ENCODE data around the gene LCN15.

Gene LCN15

GRCh38 chr9:136754059-136754572 is 10.2 kb downstream of the LCN15 start:
- no peak for ATAC-seq
- TF ChIP-seq ZNF70 (CRISPR knock-in tag; IDR thresholded peaks at IDR 0.05): no peak
- no peak for TF ChIP-seq ZFP3 (CRISPR knock-in tag; IDR thresholded peaks at IDR 0.05)
- TF ChIP-seq RARB (CRISPR knock-in tag; IDR thresholded peaks at IDR 0.05): no peak
- TF ChIP-seq ZFP30 (CRISPR knock-in tag; IDR thresholded peaks at IDR 0.05): no peak
- TF ChIP-seq GLIS3 (CRISPR knock-in tag; IDR thresholded peaks at IDR 0.05): no peak
- TF ChIP-seq TSHZ2 (CRISPR knock-in tag; IDR thresholded peaks at IDR 0.05): no peak
- no peak for TF ChIP-seq ESRRG (CRISPR knock-in tag; IDR thresholded peaks at IDR 0.05)
- TF ChIP-seq BACH2 (CRISPR knock-in tag; IDR thresholded peaks at IDR 0.05; ENCODE audit: borderline replicate concordance): no peak
- TF ChIP-seq CSDC2 (CRISPR knock-in tag; IDR thresholded peaks at IDR 0.05): no peak
- no peak for TF ChIP-seq ZNF8 (CRISPR knock-in tag; IDR thresholded peaks at IDR 0.05)
- no peak for TF ChIP-seq ARNTL (CRISPR knock-in tag; IDR thresholded peaks at IDR 0.05; ENCODE audit: borderline replicate concordance, low read depth)
- TF ChIP-seq ZC3H10 (CRISPR knock-in tag; IDR thresholded peaks at IDR 0.05): no peak
- TF ChIP-seq, protein P1, sequence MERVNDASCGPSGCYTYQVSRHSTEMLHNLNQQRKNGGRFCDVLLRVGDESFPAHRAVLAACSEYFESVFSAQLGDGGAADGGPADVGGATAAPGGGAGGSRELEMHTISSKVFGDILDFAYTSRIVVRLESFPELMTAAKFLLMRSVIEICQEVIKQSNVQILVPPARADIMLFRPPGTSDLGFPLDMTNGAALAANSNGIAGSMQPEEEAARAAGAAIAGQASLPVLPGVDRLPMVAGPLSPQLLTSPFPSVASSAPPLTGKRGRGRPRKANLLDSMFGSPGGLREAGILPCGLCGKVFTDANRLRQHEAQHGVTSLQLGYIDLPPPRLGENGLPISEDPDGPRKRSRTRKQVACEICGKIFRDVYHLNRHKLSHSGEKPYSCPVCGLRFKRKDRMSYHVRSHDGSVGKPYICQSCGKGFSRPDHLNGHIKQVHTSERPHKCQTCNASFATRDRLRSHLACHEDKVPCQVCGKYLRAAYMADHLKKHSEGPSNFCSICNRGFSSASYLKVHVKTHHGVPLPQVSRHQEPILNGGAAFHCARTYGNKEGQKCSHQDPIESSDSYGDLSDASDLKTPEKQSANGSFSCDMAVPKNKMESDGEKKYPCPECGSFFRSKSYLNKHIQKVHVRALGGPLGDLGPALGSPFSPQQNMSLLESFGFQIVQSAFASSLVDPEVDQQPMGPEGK (CRISPR knock-in tag; IDR thresholded peaks at IDR 0.05; ENCODE audit: borderline replicate concordance): no peak
- TF ChIP-seq CSRNP3 (CRISPR knock-in tag; IDR thresholded peaks at IDR 0.05): no peak
- TF ChIP-seq, protein P2, sequence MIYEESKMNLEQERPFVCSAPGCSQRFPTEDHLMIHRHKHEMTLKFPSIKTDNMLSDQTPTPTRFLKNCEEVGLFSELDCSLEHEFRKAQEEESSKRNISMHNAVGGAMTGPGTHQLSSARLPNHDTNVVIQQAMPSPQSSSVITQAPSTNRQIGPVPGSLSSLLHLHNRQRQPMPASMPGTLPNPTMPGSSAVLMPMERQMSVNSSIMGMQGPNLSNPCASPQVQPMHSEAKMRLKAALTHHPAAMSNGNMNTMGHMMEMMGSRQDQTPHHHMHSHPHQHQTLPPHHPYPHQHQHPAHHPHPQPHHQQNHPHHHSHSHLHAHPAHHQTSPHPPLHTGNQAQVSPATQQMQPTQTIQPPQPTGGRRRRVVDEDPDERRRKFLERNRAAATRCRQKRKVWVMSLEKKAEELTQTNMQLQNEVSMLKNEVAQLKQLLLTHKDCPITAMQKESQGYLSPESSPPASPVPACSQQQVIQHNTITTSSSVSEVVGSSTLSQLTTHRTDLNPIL (CRISPR knock-in tag; IDR thresholded peaks at IDR 0.05; ENCODE audit: low read depth): no peak
- TF ChIP-seq SNAI2 (CRISPR knock-in tag; IDR thresholded peaks at IDR 0.05): no peak
- TF ChIP-seq, protein P3, sequence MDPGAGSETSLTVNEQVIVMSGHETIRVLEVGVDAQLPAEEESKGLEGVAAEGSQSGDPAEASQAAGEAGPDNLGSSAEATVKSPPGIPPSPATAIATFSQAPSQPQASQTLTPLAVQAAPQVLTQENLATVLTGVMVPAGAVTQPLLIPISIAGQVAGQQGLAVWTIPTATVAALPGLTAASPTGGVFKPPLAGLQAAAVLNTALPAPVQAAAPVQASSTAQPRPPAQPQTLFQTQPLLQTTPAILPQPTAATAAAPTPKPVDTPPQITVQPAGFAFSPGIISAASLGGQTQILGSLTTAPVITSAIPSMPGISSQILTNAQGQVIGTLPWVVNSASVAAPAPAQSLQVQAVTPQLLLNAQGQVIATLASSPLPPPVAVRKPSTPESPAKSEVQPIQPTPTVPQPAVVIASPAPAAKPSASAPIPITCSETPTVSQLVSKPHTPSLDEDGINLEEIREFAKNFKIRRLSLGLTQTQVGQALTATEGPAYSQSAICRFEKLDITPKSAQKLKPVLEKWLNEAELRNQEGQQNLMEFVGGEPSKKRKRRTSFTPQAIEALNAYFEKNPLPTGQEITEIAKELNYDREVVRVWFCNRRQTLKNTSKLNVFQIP (CRISPR knock-in tag; IDR thresholded peaks at IDR 0.05; ENCODE audit: borderline replicate concordance, low read depth): no peak
- TF ChIP-seq PPARA (CRISPR knock-in tag; IDR thresholded peaks at IDR 0.05; ENCODE audit: borderline replicate concordance): no peak
- no peak for TF ChIP-seq ISL1 (CRISPR knock-in tag; IDR thresholded peaks at IDR 0.05)

DNA sequence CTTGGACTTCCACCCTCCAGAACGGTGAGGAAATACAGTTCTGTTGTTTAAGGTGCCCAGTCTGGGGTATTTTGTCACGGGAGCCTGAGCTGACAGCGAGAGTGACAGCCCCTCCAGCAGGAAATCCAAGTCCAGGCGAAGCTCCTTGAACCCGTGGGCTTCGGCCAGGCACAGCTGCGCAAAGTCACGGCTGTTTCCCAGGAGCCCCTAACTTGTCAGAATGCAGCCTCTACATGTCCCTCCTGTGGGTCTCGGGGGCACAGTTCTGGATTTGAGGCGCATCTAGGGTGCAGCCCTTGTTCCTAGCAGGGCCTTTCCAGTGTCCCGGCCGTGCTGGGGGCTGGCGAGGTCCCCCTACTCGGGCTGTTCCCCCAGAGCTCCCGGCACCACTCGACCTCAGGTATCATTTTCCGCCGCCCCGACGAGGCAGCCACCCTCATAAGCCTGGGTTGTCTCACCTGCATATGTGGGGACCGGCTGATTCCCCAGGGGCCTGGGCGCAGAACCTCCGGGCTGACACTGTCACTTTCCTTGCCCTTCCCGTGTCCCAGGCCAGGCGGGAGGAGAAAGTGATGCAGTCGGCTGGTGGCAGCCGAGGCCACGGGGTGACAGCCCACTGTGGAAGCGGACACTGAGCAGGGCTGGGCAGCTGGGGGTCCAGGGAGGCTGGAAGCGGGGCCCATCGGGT is 10.8 kb downstream of the LCN15 start:
- no peak for TF ChIP-seq ZFP30 (CRISPR knock-in tag; IDR thresholded peaks at IDR 0.05)
- TF ChIP-seq ZNF8 (CRISPR knock-in tag; IDR thresholded peaks at IDR 0.05): no peak
- no peak for TF ChIP-seq SNAI2 (CRISPR knock-in tag; IDR thresholded peaks at IDR 0.05)
- no peak for TF ChIP-seq TCF4 (CRISPR knock-in tag; IDR thresholded peaks at IDR 0.05; ENCODE audit: borderline replicate concordance)
- TF ChIP-seq PPARA (CRISPR knock-in tag; IDR thresholded peaks at IDR 0.05; ENCODE audit: borderline replicate concordance): no peak
- ATAC-seq: no peak

DNA sequence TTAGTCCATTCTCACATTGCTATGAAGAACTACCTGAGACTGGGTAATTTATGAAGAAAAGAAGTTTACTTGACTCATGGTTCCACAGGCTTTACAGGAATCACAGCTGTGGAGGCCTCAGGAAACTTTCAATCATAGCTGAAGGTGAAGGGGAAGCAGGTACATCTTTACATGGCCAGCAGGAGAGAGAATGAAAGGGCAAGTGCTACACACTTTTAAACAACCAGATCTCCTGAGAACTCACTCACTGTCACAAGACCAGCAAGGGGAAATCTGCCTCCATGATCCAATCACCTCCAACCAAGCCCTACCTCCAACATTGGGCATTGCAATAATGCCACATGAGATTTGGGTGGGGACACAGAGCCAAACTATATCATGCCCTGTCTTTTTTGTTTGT is 12.5 kb downstream of the LCN15 start:
- TF ChIP-seq, protein P2 (CRISPR knock-in tag; IDR thresholded peaks at IDR 0.05; ENCODE audit: low read depth): no peak
- TF ChIP-seq ARNTL (CRISPR knock-in tag; IDR thresholded peaks at IDR 0.05; ENCODE audit: borderline replicate concordance, low read depth): no peak
- TF ChIP-seq OSR1 (CRISPR knock-in tag; IDR thresholded peaks at IDR 0.05): no peak
- TF ChIP-seq BACH2 (CRISPR knock-in tag; IDR thresholded peaks at IDR 0.05; ENCODE audit: borderline replicate concordance): no peak
- TF ChIP-seq CSDC2 (CRISPR knock-in tag; IDR thresholded peaks at IDR 0.05): no peak
- no peak for TF ChIP-seq PPARA (CRISPR knock-in tag; IDR thresholded peaks at IDR 0.05; ENCODE audit: borderline replicate concordance)
- no peak for TF ChIP-seq ZFP3 (CRISPR knock-in tag; IDR thresholded peaks at IDR 0.05)
- no peak for TF ChIP-seq GLIS3 (CRISPR knock-in tag; IDR thresholded peaks at IDR 0.05)
- no peak for TF ChIP-seq ZFP30 (CRISPR knock-in tag; IDR thresholded peaks at IDR 0.05)
- TF ChIP-seq ESRRG (CRISPR knock-in tag; IDR thresholded peaks at IDR 0.05): no peak
- TF ChIP-seq RARB (CRISPR knock-in tag; IDR thresholded peaks at IDR 0.05): no peak
- no peak for TF ChIP-seq ZNF565 (CRISPR knock-in tag; conservative IDR thresholded peaks at IDR 0.05; ENCODE audit: low read depth)
- TF ChIP-seq TCF4 (CRISPR knock-in tag; IDR thresholded peaks at IDR 0.05; ENCODE audit: borderline replicate concordance): no peak
- TF ChIP-seq TOX (CRISPR knock-in tag; IDR thresholded peaks at IDR 0.05; ENCODE audit: borderline replicate concordance): no peak
- ATAC-seq: no peak

All from SK-N-SH treated with all-trans-retinoic acid at 6 μM for 48 hours (cell line).